ENCODE data around the gene OPA1. TPM values are rescaled to one million over a fixed set of nuclear protein-coding genes. Genes with fewer than 3 reads are reported as not detected.

OPA1 gene
- polyA plus RNA-seq, 1 donor (not counting 4 experiments of a cell fraction or from before 2014, with no cell fraction given), result 50.1 TPM

DNA sequence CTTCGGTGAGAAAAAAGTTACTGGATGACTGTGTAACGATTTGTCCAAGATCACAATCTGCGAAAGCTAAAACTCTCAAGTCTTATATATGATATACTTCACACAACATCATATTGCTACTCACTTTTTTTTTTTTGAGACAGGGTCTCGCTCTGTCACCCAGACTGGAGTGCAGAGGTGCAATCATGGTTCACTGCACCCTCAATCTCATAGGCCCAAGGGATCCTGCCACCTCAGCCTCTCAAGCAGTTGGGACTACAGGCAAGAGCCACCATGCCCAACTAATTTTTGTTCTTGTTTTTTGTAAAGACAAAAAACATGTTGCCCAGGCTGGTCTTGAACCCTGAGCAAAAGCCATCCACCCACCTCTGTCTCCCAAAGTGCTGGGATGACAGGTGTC, 32.9 kb upstream of the OPA1 start:
- Histone ChIP-seq H3K9me3 (ENCODE audit: control insufficient read depth, low read depth, low read length) (no peaks in the 10 kb centered on the region), H3K9ac (ENCODE audit: control insufficient read depth, extremely low read depth, insufficient read depth, low read length) (no peak overlapping the region), H3K27me3 (ENCODE audit: control insufficient read depth, extremely low read depth, insufficient read depth, low read length) (peaks cover under 1% of the 10 kb centered on the region), H2AFZ (ENCODE audit: control insufficient read depth, low read length) (no peak overlapping the region), H3K9me1 (ENCODE audit: control insufficient read depth, extremely low read depth, insufficient read depth, low read length) (no peaks in the 10 kb centered on the region), H3K36me3 (ENCODE audit: control insufficient read depth in 2 of 2, extremely low read depth in 1 of 2, insufficient read depth in 2 of 2, low read length in 2 of 2) (no peaks in the 10 kb centered on the region), H3K4me3 (ENCODE audit: control insufficient read depth in 2 of 3, extremely low read depth in 1 of 3, insufficient read depth in 2 of 3, low read depth in 1 of 3, low read length in 3 of 3) (no peak overlapping the region), H3K79me2 (ENCODE audit: control insufficient read depth, insufficient read depth, low read length) (no peaks in the 10 kb centered on the region), H3K27ac (ENCODE audit: control insufficient read depth, insufficient read depth, low read length) (no peak overlapping the region), H3K4me1 (ENCODE audit: control insufficient read depth, extremely low read depth, insufficient read depth, low read length) (no peaks in the 10 kb centered on the region), H4K20me1 (ENCODE audit: control insufficient read depth, extremely low read depth, insufficient read depth, low read length) (no peaks in the 10 kb centered on the region), H3K4me2 (ENCODE audit: control insufficient read depth, extremely low read depth, insufficient read depth, low read depth, low read length) (no peak overlapping the region)
- dilution Hi-C loops (cut with MboI; ENCODE audit: extremely low pct_ligation_motif_present, low sequenced_read_pairs), result no loop called here
- DNase-seq (ENCODE audit: low read depth, low spot score) (no peak), FAIRE-seq (no peak)
- no peak for TF ChIP-seq EZH2 (IDR thresholded peaks at IDR 0.05; ENCODE audit: low read length)
- TF ChIP-seq CTCF (optimal IDR thresholded peaks at IDR 0.05 in 1 of 3, IDR thresholded peaks at IDR 0.05 in 1 of 3, conservative IDR thresholded peaks at IDR 0.05 in 1 of 3; ENCODE audit: extremely low read depth in 1 of 3, insufficient read depth in 2 of 3, low read length in 3 of 3), result no peak

GRCh38 chr3:193560870-193561269, 32.1 kb upstream of the OPA1 start:
- no peak for TF ChIP-seq CTCF (optimal IDR thresholded peaks at IDR 0.05 in 1 of 3, IDR thresholded peaks at IDR 0.05 in 1 of 3, conservative IDR thresholded peaks at IDR 0.05 in 1 of 3; ENCODE audit: extremely low read depth in 1 of 3, insufficient read depth in 2 of 3, low read length in 3 of 3)
- no peak for TF ChIP-seq EZH2 (IDR thresholded peaks at IDR 0.05; ENCODE audit: low read length)
- Histone ChIP-seq H3K4me3 (ENCODE audit: control insufficient read depth in 2 of 3, extremely low read depth in 1 of 3, insufficient read depth in 2 of 3, low read depth in 1 of 3, low read length in 3 of 3) (no peak overlapping the region), H3K27ac (ENCODE audit: control insufficient read depth, insufficient read depth, low read length) (no peak overlapping the region), H3K27me3 (ENCODE audit: control insufficient read depth, extremely low read depth, insufficient read depth, low read length) (no peaks in the 10 kb centered on the region), H3K36me3 (ENCODE audit: control insufficient read depth in 2 of 2, extremely low read depth in 1 of 2, insufficient read depth in 2 of 2, low read length in 2 of 2) (no peaks in the 10 kb centered on the region), H4K20me1 (ENCODE audit: control insufficient read depth, extremely low read depth, insufficient read depth, low read length) (no peaks in the 10 kb centered on the region), H3K4me1 (ENCODE audit: control insufficient read depth, extremely low read depth, insufficient read depth, low read length) (no peaks in the 10 kb centered on the region), H3K9me1 (ENCODE audit: control insufficient read depth, extremely low read depth, insufficient read depth, low read length) (no peaks in the 10 kb centered on the region), H2AFZ (ENCODE audit: control insufficient read depth, low read length) (no peak overlapping the region), H3K9ac (ENCODE audit: control insufficient read depth, extremely low read depth, insufficient read depth, low read length) (no peak overlapping the region), H3K9me3 (ENCODE audit: control insufficient read depth, low read depth, low read length) (no peaks in the 10 kb centered on the region), H3K4me2 (ENCODE audit: control insufficient read depth, extremely low read depth, insufficient read depth, low read depth, low read length) (no peak overlapping the region), H3K79me2 (ENCODE audit: control insufficient read depth, insufficient read depth, low read length) (no peaks in the 10 kb centered on the region)
- dilution Hi-C loops (cut with MboI; ENCODE audit: extremely low pct_ligation_motif_present, low sequenced_read_pairs), result no loop called here
- DNase-seq (ENCODE audit: low read depth, low spot score) (no peak), FAIRE-seq (no peak)
